ENCODE data around the gene ZAP70. TPM values are rescaled to one million over a fixed set of nuclear protein-coding genes. Genes with fewer than 3 reads are reported as not detected.

Gene ZAP70
- total and polyA plus RNA-seq, 2 donors from 2014 or later = 0.37 to 15.0 TPM

GRCh38 chr2:97706112-97706511, 7.3 kb upstream of the ZAP70 start:
- no peaks in the 10 kb centered on the region for H3K36me3 ChIP-seq (ENCODE audit: control insufficient read depth in 2 of 3, insufficient read depth in 3 of 3, low read length in 3 of 3)
- intact Hi-C loops (cut with DNase I) = loop anchor here (10.0 kb wide), 1 partner anchor 111 kb away; no protein-coding TSS in a partner anchor

GRCh38 chr2:97706708-97707345, 6.5 kb upstream of the ZAP70 start:
- no peak for FAIRE-seq
- intact Hi-C loops (cut with DNase I) = loop anchor here (10.0 kb wide), 1 partner anchor 112 kb away; no protein-coding TSS in a partner anchor
- TF ChIP-seq CTCF (IDR thresholded peaks at IDR 0.05; ENCODE audit: borderline replicate concordance, extremely low read depth, insufficient read depth) = no peak
- H3K27ac ChIP-seq (ENCODE audit: low read depth in 2 of 2, low read length in 2 of 2) = no peak overlapping the region
- no peak overlapping the region for H3K4me3 ChIP-seq (ENCODE audit: low read length in 3 of 3)
- H3K27me3 ChIP-seq (ENCODE audit: control insufficient read depth, insufficient read depth, low read length) = no peaks in the 10 kb centered on the region
- H3K36me3 ChIP-seq (ENCODE audit: control insufficient read depth in 2 of 3, insufficient read depth in 3 of 3, low read length in 3 of 3) = no peaks in the 10 kb centered on the region
- H3K9ac ChIP-seq (ENCODE audit: low read length in 3 of 3) = no peak overlapping the region
- DNase-seq = no peak
- H3K9me3 ChIP-seq (ENCODE audit: control insufficient read depth in 2 of 3, insufficient read depth in 1 of 3, low read length in 3 of 3) = no peaks in the 10 kb centered on the region
- H3K4me1 ChIP-seq (ENCODE audit: control insufficient read depth in 2 of 3, insufficient read depth in 2 of 3, low read depth in 1 of 3, low read length in 3 of 3) = peaks cover 0 to 6% (median 0%) of the 10 kb centered on the region in 3 donors

More at GRCh38 chr2:97706112-97706511, 7.3 kb upstream of the ZAP70 start:
- no peak overlapping the region for H3K4me3 ChIP-seq (ENCODE audit: low read length in 3 of 3)
- H3K27me3 ChIP-seq (ENCODE audit: control insufficient read depth, insufficient read depth, low read length) = no peaks in the 10 kb centered on the region
- no peak for DNase-seq
- FAIRE-seq = no peak
- H3K9me3 ChIP-seq (ENCODE audit: control insufficient read depth in 2 of 3, insufficient read depth in 1 of 3, low read length in 3 of 3) = no peaks in the 10 kb centered on the region
- no peak overlapping the region for H3K9ac ChIP-seq (ENCODE audit: low read length in 3 of 3)
- no peak overlapping the region for H3K27ac ChIP-seq (ENCODE audit: low read depth in 2 of 2, low read length in 2 of 2)
- TF ChIP-seq CTCF (IDR thresholded peaks at IDR 0.05; ENCODE audit: borderline replicate concordance, extremely low read depth, insufficient read depth) = no peak
- H3K4me1 ChIP-seq (ENCODE audit: control insufficient read depth in 2 of 3, insufficient read depth in 2 of 3, low read depth in 1 of 3, low read length in 3 of 3) = peaks cover 0 to 6% (median 0%) of the 10 kb centered on the region in 3 donors

- Histone ChIP-seq H3K36me3 (ENCODE audit: control insufficient read depth in 2 of 3, insufficient read depth in 3 of 3, low read length in 3 of 3) (no peaks in the 10 kb centered on the region), H3K9me3 (ENCODE audit: control insufficient read depth in 2 of 3, insufficient read depth in 1 of 3, low read length in 3 of 3) (no peaks in the 10 kb centered on the region), H3K4me3 (ENCODE audit: low read length in 3 of 3) (no peak overlapping the region), H3K9ac (ENCODE audit: low read length in 3 of 3) (no peak overlapping the region), H3K4me1 (ENCODE audit: control insufficient read depth in 2 of 3, insufficient read depth in 2 of 3, low read depth in 1 of 3, low read length in 3 of 3) (peaks cover 0 to 6% (median 0%) of the 10 kb centered on the region in 3 donors), H3K27me3 (ENCODE audit: control insufficient read depth, insufficient read depth, low read length) (no peaks in the 10 kb centered on the region), H3K27ac (ENCODE audit: low read depth in 2 of 2, low read length in 2 of 2) (no peak overlapping the region)
- DNase-seq (peak in 2 of 5 donors; percentile 31 to 37), FAIRE-seq (no peak)
- no peak for TF ChIP-seq CTCF (IDR thresholded peaks at IDR 0.05; ENCODE audit: borderline replicate concordance, extremely low read depth, insufficient read depth)
- intact Hi-C loops (cut with DNase I) = loop anchor here (10.0 kb wide), 1 partner anchor 113 kb away; no protein-coding TSS in a partner anchor
Measured at GRCh38 chr2:97707362-97708047, 5.9 kb upstream of the ZAP70 start.
